AG04450 (cell line): ENCODE results near the gene IFITM1. TPM values are rescaled to one million over a fixed set of nuclear protein-coding genes. Genes with fewer than 3 reads are reported as not detected.

ENCODE experiments used
- CTCF ChIA-PET: fragments of 300-600, 350-600 bp; formaldehyde crosslinking; extraction: SDS; loops from one replicate; lab custom pipeline; 2022; ENCODE audit warnings: antibody characterized with exemption, inconsistent platforms; lab: Charles Lee
- POLR2A ChIA-PET: fragments of 350-600 bp; formaldehyde crosslinking; extraction: SDS; loops from one replicate; lab custom pipeline; 2021; ENCODE audit warnings: antibody characterized with exemption, inconsistent platforms; lab: Yijun Ruan, JAX
- DNase-seq: peaks from one replicate; pipeline ENCODE4 v3.0.0-alpha.2; 2011; ENCODE audit warnings: low read depth, low spot score
- H3K27ac ChIP-seq: one replicate; pipeline ENCODE4 v1.5.1; 2012; ENCODE audit warnings: low read depth, low read length, control low read depth
- H3K27me3 ChIP-seq: one replicate; pipeline ENCODE4 v1.6.0; 2012; ENCODE audit warnings: low read length; ENCODE audit not compliant: control insufficient read depth, insufficient read depth
- H3K4me3 ChIP-seq: 2 replicates; pipeline ENCODE4 v1.5.1; 2011; ENCODE audit warnings: mild to moderate bottlenecking, low read depth, low read length, control low read depth
- H3K9me3 ChIP-seq: 2 replicates; pipeline ENCODE4 v1.5.1; 2012; ENCODE audit warnings: low read length; ENCODE audit not compliant: control insufficient read depth, insufficient read depth
- polyA plus RNA-seq: library from polyadenylated mRNA; depleted of rRNA; stranded (reverse); fragments of >200 nt; gene quantifications from 2 replicates; pipeline ENCODE4 v1.2.3, GENCODE V29; 2011
- TF ChIP-seq, protein P1 (sequence below): IDR thresholded peaks from 2 replicates; pipeline ENCODE4 v1.5.1; 2011; ENCODE audit warnings: low read depth, low read length, control low read depth, inconsistent platforms

IFITM1 gene
- polyA plus RNA-seq, 1 experiment, result 62.1 TPM

- POLR2A ChIA-PET, result no interaction called here
- CTCF ChIA-PET, result no interaction called here
- H3K4me3 ChIP-seq, result no peak overlapping the region
- no peak for DNase-seq
- TF ChIP-seq, protein P1, sequence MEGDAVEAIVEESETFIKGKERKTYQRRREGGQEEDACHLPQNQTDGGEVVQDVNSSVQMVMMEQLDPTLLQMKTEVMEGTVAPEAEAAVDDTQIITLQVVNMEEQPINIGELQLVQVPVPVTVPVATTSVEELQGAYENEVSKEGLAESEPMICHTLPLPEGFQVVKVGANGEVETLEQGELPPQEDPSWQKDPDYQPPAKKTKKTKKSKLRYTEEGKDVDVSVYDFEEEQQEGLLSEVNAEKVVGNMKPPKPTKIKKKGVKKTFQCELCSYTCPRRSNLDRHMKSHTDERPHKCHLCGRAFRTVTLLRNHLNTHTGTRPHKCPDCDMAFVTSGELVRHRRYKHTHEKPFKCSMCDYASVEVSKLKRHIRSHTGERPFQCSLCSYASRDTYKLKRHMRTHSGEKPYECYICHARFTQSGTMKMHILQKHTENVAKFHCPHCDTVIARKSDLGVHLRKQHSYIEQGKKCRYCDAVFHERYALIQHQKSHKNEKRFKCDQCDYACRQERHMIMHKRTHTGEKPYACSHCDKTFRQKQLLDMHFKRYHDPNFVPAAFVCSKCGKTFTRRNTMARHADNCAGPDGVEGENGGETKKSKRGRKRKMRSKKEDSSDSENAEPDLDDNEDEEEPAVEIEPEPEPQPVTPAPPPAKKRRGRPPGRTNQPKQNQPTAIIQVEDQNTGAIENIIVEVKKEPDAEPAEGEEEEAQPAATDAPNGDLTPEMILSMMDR, result no peak
- peaks cover 40% of the 10 kb centered on the region for H3K27me3 ChIP-seq
- no peak overlapping the region for H3K27ac ChIP-seq
- H3K9me3 ChIP-seq, result peaks cover 6% of the 10 kb centered on the region; the same call in 1 of the 2 replicates
Measured at GRCh38 chr11:272931-273198, 41.0 kb upstream of the IFITM1 start.

GRCh38 chr11:276219-276618 is 37.6 kb upstream of the IFITM1 start:
- Histone ChIP-seq H3K9me3 (no peaks in the 10 kb centered on the region; the same call in 1 of the 2 replicates), H3K27me3 (peaks cover 60% of the 10 kb centered on the region), H3K4me3 (no peak overlapping the region), H3K27ac (no peak overlapping the region)
- POLR2A ChIA-PET, result no interaction called here
- DNase-seq, result no peak
- TF ChIP-seq, protein P1, result no peak
- CTCF ChIA-PET, result interaction anchor here (0.9 to 1.1 kb wide), 2 partner anchors 26 to 28 kb away, joined by 3 read pairs; no protein-coding TSS in a partner anchor

DNA sequence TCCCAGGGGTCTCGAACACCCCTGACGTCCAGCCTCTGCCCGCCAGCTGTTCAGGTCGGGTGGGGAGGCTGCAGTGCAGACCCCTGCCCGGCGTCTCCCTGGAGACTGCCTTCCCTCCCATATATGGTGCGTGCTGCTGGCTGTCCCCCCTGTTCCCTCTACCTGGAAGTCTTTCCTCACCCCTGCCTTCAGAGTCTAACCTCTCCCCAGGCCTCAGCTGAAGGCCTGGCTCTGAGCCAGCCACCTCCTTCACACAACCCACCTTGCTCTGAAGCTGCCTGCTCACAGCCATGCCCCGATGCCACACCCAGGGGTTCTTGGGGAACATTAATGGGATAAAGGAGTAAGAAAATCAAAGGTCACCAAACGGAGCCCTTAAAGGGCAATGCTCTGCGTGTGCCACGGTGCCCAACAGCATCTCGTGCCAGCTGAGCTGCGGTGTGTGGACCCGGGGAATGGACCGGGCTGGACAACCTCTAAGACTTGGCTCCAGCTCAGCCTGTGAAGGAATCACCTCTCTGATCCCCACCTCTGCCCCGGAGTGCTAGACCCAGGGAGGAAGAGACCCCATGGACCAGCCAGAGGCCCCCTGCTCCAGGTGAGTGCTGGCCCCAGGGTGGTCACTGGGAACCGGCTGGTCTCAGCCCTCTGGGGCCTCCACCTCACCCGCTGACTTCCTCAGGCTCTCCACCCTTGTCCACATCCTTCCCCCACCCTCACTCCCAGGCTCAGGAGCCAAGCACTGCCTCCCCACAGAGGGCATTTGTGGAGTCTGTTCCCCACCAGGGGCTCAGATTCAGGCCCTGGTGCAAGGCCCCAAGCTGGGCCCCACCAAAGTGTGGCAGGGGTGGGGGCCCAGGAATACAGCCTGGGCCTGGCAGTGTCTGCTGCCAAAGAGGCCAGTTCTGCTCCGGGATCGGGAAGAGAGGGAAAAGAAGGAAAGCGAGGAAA is 35.6 kb upstream of the IFITM1 start, which contains the start of gene NLRP6:
TSS of gene NLRP6 (plus strand) at position 407 of the 951 bp plus-strand sequence. CDS start at position 570, 163 bp downstream.
- POLR2A ChIA-PET, result no interaction called here
- Histone ChIP-seq H3K27me3 (peaks cover 61% of the 10 kb centered on the region), H3K9me3 (no peaks in the 10 kb centered on the region; the same call in 1 of the 2 replicates), H3K4me3 (no peak within 1 kb of the TSS), H3K27ac (no peak within 1 kb of the TSS)
- DNase-seq, result no peak
- TF ChIP-seq, protein P1, result no peak
- CTCF ChIA-PET, result no interaction called here

DNA sequence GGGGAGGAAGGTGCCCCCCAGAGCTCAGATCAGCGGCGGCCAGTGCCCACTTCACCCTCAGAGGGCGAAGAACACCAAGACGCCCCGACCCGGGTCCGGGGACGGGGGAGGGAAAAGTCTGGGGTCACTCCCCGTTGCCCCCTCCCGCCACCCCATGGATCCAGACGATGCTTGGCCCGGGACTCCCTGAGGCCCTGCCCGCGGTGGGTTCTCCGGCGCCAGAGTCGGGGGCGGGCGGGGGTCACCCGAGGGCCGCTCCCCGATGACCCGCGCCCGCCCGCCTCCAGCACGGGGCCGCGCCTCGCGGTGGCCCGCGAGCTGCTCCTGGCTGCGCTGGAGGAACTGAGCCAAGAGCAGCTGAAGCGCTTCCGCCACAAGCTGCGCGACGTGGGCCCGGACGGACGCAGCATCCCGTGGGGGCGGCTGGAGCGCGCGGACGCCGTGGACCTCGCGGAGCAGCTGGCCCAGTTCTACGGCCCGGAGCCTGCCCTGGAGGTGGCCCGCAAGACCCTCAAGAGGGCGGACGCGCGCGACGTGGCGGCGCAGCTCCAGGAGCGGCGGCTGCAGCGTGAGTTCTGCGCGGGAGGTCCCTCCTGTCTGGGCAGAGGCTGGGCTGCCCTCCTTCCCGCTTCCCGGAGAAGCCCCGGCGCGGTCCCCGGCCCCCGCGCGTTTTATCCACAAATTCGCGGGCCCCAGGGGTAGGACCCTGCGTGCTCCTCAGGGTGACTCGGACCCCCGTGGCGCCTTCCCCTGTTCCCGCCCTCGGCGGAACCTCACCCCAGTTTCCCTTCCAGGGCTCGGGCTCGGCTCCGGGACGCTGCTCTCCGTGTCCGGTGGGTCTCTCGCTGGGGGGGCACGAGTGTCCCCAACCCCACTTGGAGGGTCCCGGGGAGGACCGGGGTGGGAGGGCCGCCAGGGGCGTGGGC is 34.5 kb upstream of the IFITM1 start:
- Histone ChIP-seq H3K9me3 (no peaks in the 10 kb centered on the region; the same call in 1 of the 2 replicates), H3K4me3 (no peak overlapping the region), H3K27me3 (peaks cover 62% of the 10 kb centered on the region), H3K27ac (no peak overlapping the region)
- TF ChIP-seq, protein P1, result no peak
- no peak for DNase-seq
- ChIA-PET POLR2A (no interaction called here), CTCF (interaction anchor here (0.6 kb wide), 1 partner anchor 70 kb away, joined by 3 read pairs; no protein-coding TSS in a partner anchor)
